ENCODE measurements around the gene FAM193B.

Gene FAM193B

GRCh38 chr5:177497292-177498012 is 56.9 kb downstream of the FAM193B start, which contains the start of gene PDLIM7:
Gene PDLIM7, minus strand, starts transcription at chr5:177497604. Its CDS starts 1,092 bp downstream, at chr5:177496512.
- Mint-ChIP-seq H3K27me3 (no peaks in the 10 kb centered on the region), H3K27ac (ENCODE audit: low read depth) (no peak within 1 kb of the TSS), H3K4me3 (peak within 1 kb of the TSS; percentile 80), H3K36me3 (ENCODE audit: insufficient read depth) (peaks cover 2% of the 10 kb centered on the region), H3K4me1 (peaks cover 39% of the 10 kb centered on the region), H3K9me3 (no peaks in the 10 kb centered on the region)
- DNase-seq (ENCODE audit: low spot score in 2 of 2): peak; percentile 86 to 87
- peak; percentile 78 for ATAC-seq (replicated peaks; ENCODE audit: extremely low read depth, poor library complexity, severe bottlenecking)

GRCh38 chr5:177496727-177497291 is 57.6 kb downstream of the FAM193B start:
- Mint-ChIP-seq H3K4me3 (peak overlapping the region; percentile 80), H3K9me3 (no peaks in the 10 kb centered on the region), H3K27me3 (no peaks in the 10 kb centered on the region), H3K27ac (ENCODE audit: low read depth) (no peak overlapping the region), H3K36me3 (ENCODE audit: insufficient read depth) (peaks cover 3% of the 10 kb centered on the region), H3K4me1 (peaks cover 39% of the 10 kb centered on the region)
- ATAC-seq (replicated peaks; ENCODE audit: extremely low read depth, poor library complexity, severe bottlenecking): no peak
- no peak for DNase-seq (ENCODE audit: low spot score in 2 of 2)

DNA sequence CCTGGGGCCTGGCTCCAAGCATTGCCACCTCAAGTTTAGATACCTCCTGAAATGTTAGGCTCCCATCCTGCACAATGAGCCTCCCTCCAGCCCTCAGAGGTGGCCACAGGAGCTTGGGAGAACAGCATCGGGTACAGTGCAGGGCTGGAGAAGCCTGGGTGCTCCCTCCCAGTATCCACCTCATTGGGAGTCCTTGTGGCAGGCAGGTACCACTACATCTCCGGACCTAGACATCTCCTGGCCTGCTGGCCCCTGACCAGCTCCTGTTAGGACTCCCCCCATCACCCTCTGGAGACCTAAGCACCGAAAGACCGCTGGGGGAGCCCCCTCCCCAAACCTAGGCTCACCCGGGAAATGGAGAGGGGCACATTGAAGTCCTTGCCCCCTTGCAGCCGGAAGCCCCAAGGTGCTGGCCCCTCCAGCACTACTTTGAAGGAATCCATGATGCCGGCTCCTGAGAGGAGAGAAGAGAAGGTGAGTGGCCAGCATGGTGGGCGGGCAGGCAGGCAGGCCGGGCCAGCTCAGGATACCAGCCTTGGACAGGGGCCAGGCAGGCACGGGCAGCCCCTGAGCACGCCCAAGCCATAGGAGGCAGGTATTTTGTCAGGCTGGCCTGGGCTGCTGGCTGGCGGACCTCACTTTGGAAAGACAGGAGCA is 58.2 kb downstream of the FAM193B start:
- H3K27ac Mint-ChIP-seq (ENCODE audit: low read depth): no peak overlapping the region
- ATAC-seq (replicated peaks; ENCODE audit: extremely low read depth, poor library complexity, severe bottlenecking): no peak

GRCh38 chr5:177495243-177496060 is 58.9 kb downstream of the FAM193B start:
- Mint-ChIP-seq H3K4me3 (peak overlapping the region; percentile 80), H3K27ac (ENCODE audit: low read depth) (no peak overlapping the region), H3K9me3 (no peaks in the 10 kb centered on the region), H3K4me1 (peaks cover 33% of the 10 kb centered on the region), H3K36me3 (ENCODE audit: insufficient read depth) (peaks cover 3% of the 10 kb centered on the region), H3K27me3 (no peaks in the 10 kb centered on the region)
- ATAC-seq (replicated peaks; ENCODE audit: extremely low read depth, poor library complexity, severe bottlenecking): no peak
- no peak for DNase-seq (ENCODE audit: low spot score in 2 of 2)

More for the DNA sequence above, 58.2 kb downstream of the FAM193B start:
- no peak for DNase-seq (ENCODE audit: low spot score in 2 of 2)
- no peaks in the 10 kb centered on the region for H3K9me3 Mint-ChIP-seq
- H3K4me3 Mint-ChIP-seq: peak overlapping the region; percentile 80
- peaks cover 39% of the 10 kb centered on the region for H3K4me1 Mint-ChIP-seq
- H3K36me3 Mint-ChIP-seq (ENCODE audit: insufficient read depth): peaks cover 3% of the 10 kb centered on the region
- no peaks in the 10 kb centered on the region for H3K27me3 Mint-ChIP-seq

DNA sequence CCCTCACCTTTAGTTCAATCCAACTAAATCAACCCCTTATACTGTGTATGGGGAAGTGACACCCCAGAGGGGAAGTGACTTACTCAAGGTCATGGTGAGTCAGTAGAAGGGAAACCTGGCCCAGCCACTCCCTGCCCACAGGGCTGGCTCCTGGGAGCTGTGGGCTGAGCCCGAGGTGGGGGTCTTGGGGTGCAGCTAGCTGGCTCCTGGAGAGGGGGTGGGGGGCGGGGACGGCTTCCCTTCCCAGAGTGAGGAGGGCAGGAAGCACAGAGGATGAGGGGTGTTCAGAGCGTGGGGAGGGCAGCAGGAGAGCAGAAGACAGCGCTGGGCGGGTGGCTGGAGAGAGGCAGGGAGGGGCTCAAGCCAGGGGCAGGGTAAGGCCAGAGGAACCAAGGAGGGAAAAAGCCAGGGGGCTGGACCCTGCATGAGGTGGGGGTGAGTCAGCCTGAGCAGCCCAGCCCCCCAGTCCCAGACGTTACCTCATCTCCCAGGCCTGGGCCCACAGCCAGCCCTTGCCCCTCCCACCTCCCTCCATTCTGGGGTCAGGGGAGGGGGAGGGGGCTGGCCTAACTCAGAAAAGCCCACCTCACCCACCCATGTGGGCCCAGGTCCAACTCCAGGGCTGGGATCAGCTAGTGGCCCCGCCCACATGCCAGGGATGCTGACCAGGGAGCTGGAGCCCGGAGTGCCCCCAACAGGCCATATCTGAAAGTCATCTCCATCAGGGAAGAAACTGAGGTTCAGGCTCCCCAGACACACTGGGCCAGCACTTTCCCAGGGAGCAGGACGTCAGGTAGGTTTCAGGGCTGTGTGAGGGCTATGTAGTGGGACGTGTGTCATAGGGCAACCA is 59.8 kb downstream of the FAM193B start:
- no peak overlapping the region for H3K4me3 Mint-ChIP-seq
- peaks cover 30% of the 10 kb centered on the region for H3K4me1 Mint-ChIP-seq
- no peak overlapping the region for H3K27ac Mint-ChIP-seq (ENCODE audit: low read depth)
- H3K27me3 Mint-ChIP-seq: no peaks in the 10 kb centered on the region
- H3K36me3 Mint-ChIP-seq (ENCODE audit: insufficient read depth): peaks cover 3% of the 10 kb centered on the region
- ATAC-seq (replicated peaks; ENCODE audit: extremely low read depth, poor library complexity, severe bottlenecking): no peak
- no peaks in the 10 kb centered on the region for H3K9me3 Mint-ChIP-seq
- no peak for DNase-seq (ENCODE audit: low spot score in 2 of 2)

GRCh38 chr5:177493795-177494345 is 60.5 kb downstream of the FAM193B start:
- Mint-ChIP-seq H3K4me3 (no peak overlapping the region), H3K9me3 (no peaks in the 10 kb centered on the region), H3K27ac (ENCODE audit: low read depth) (no peak overlapping the region), H3K4me1 (peaks cover 27% of the 10 kb centered on the region), H3K27me3 (no peaks in the 10 kb centered on the region), H3K36me3 (ENCODE audit: insufficient read depth) (peaks cover 4% of the 10 kb centered on the region)
- ATAC-seq (replicated peaks; ENCODE audit: extremely low read depth, poor library complexity, severe bottlenecking) (no peak), DNase-seq (ENCODE audit: low spot score in 2 of 2) (no peak)

- Mint-ChIP-seq H3K9me3 (no peaks in the 10 kb centered on the region), H3K4me3 (no peak overlapping the region), H3K27ac (ENCODE audit: low read depth) (no peak overlapping the region), H3K36me3 (ENCODE audit: insufficient read depth) (peaks cover 3% of the 10 kb centered on the region), H3K27me3 (no peaks in the 10 kb centered on the region), H3K4me1 (peaks cover 17% of the 10 kb centered on the region)
- ATAC-seq (replicated peaks; ENCODE audit: extremely low read depth, poor library complexity, severe bottlenecking) (no peak), DNase-seq (ENCODE audit: low spot score in 2 of 2) (no peak)
Observed at GRCh38 chr5:177492841-177493240, 61.5 kb downstream of the FAM193B start.

GRCh38 chr5:177491983-177492746 is 62.2 kb downstream of the FAM193B start:
- Mint-ChIP-seq H3K36me3 (ENCODE audit: insufficient read depth) (peaks cover 3% of the 10 kb centered on the region), H3K27me3 (no peaks in the 10 kb centered on the region), H3K9me3 (no peaks in the 10 kb centered on the region), H3K4me3 (no peak overlapping the region), H3K4me1 (peaks cover 14% of the 10 kb centered on the region), H3K27ac (ENCODE audit: low read depth) (no peak overlapping the region)
- no peak for ATAC-seq (replicated peaks; ENCODE audit: extremely low read depth, poor library complexity, severe bottlenecking)
- DNase-seq (ENCODE audit: low spot score in 2 of 2): no peak

GRCh38 chr5:177491429-177491945 is 62.9 kb downstream of the FAM193B start:
- Mint-ChIP-seq H3K9me3 (no peaks in the 10 kb centered on the region), H3K36me3 (ENCODE audit: insufficient read depth) (peaks cover 3% of the 10 kb centered on the region), H3K27me3 (no peaks in the 10 kb centered on the region), H3K4me1 (peaks cover 13% of the 10 kb centered on the region), H3K27ac (ENCODE audit: low read depth) (no peak overlapping the region), H3K4me3 (no peak overlapping the region)
- ATAC-seq (replicated peaks; ENCODE audit: extremely low read depth, poor library complexity, severe bottlenecking) (no peak), DNase-seq (ENCODE audit: low spot score in 2 of 2) (no peak)

- Mint-ChIP-seq H3K4me1 (peaks cover 8% of the 10 kb centered on the region), H3K27me3 (no peaks in the 10 kb centered on the region), H3K36me3 (ENCODE audit: insufficient read depth) (peaks cover 3% of the 10 kb centered on the region), H3K4me3 (no peak overlapping the region), H3K27ac (ENCODE audit: low read depth) (no peak overlapping the region), H3K9me3 (no peaks in the 10 kb centered on the region)
- no peak for ATAC-seq (replicated peaks; ENCODE audit: extremely low read depth, poor library complexity, severe bottlenecking)
- no peak for DNase-seq (ENCODE audit: low spot score in 2 of 2)
Observed at GRCh38 chr5:177490992-177491391, 63.4 kb downstream of the FAM193B start.
